Stimulated activated CD8-positive, alpha-beta memory T cell treated with anti-CD3 and anti-CD28 coated beads, Interleukin-4, amount 100 ng/mL, for 4 hours (primary cell): ENCODE measurements around the gene KIAA1191.
"Not testable (repeated sequence)": the region's sequence is repeated elsewhere in the genome, so short reads cannot be mapped to it uniquely, and the experiment has no call there.

Experiments
- DNase-seq, 2 donors: peaks; one replicate each; pipeline ENCODE4 v3.0.0-alpha.2; 2020; ENCODE audit warnings: low read depth in 2 of 2, low spot score in 1 of 2

The KIAA1191 gene

GRCh38 chr5:176361437-176362232, at the start of gene KIAA1191:
Gene KIAA1191 (minus strand): TSS chr5:176361764. CDS start chr5:176359508, 2,256 bp downstream.
- DNase-seq, result peak; percentile 78 to 89

- DNase-seq, result no peak
Measured at GRCh38 chr5:176410486-176411180, 49.1 kb upstream of the KIAA1191 start.

GRCh38 chr5:176409765-176410164, 48.2 kb upstream of the KIAA1191 start:
- DNase-seq, result no peak

- DNase-seq, result no peak
Measured at GRCh38 chr5:176408590-176408989, 47.0 kb upstream of the KIAA1191 start.

GRCh38 chr5:176408252-176408573, 46.6 kb upstream of the KIAA1191 start:
- not testable (repeated sequence) for DNase-seq

- DNase-seq, result no peak
Measured at GRCh38 chr5:176407456-176408251, 46.1 kb upstream of the KIAA1191 start.

GRCh38 chr5:176406436-176407052, 45.0 kb upstream of the KIAA1191 start:
- no peak for DNase-seq

GRCh38 chr5:176405656-176406435, 44.3 kb upstream of the KIAA1191 start:
- DNase-seq, result no peak

- DNase-seq, result no peak
Measured at GRCh38 chr5:176401281-176402205, 40.0 kb upstream of the KIAA1191 start.

- DNase-seq, result no peak
Measured at GRCh38 chr5:176400382-176401156, 39.0 kb upstream of the KIAA1191 start.

- DNase-seq, result no peak
Measured at GRCh38 chr5:176397736-176398420, 36.3 kb upstream of the KIAA1191 start.

- DNase-seq, result no peak
Measured at GRCh38 chr5:176396330-176396729, 34.8 kb upstream of the KIAA1191 start.

- DNase-seq, result no peak
Measured at GRCh38 chr5:176394881-176395675, 33.5 kb upstream of the KIAA1191 start.

- DNase-seq, result no peak
Measured at GRCh38 chr5:176394096-176394495, 32.5 kb upstream of the KIAA1191 start.

GRCh38 chr5:176392526-176392925, 31.0 kb upstream of the KIAA1191 start:
- DNase-seq, result no peak

- no peak for DNase-seq
Measured at GRCh38 chr5:176391999-176392398, 30.4 kb upstream of the KIAA1191 start.

GRCh38 chr5:176391479-176391878, 29.9 kb upstream of the KIAA1191 start:
- DNase-seq, result no peak
